HepG2 (cell line): ENCODE measurements around the gene SEMA7A. TPM values are rescaled to one million over a fixed set of nuclear protein-coding genes. Genes with fewer than 3 reads are reported as not detected.

Source experiments
- ATM ChIP-seq: fragments of 450-650 bp; IDR thresholded peaks from 2 replicates; pipeline ENCODE4 v1.7.1; 2017; ENCODE audit warnings: mild to moderate bottlenecking, borderline replicate concordance
- CHD2 ChIP-seq: IDR thresholded peaks from 2 replicates; pipeline ENCODE4 v1.6.1; 2011; ENCODE audit warnings: low read depth, low read length, improper control_type of control experiment
- HNRNPH1 ChIP-seq: fragments of 200-400 bp; formaldehyde crosslinking; optimal IDR thresholded peaks from 2 replicates; pipeline ENCODE3; 2017; ENCODE audit warnings: mild to moderate bottlenecking, low read depth, low read length
- KAT2B ChIP-seq: fragments of 150-350 bp; IDR thresholded peaks from 2 replicates; pipeline ENCODE4 v1.6.1; 2014; ENCODE audit warnings: low read depth, low read length, borderline replicate concordance
- NRL ChIP-seq: sonication (generic); formaldehyde crosslinking; IDR thresholded peaks from 2 replicates; pipeline ENCODE4 v1.5.0; 2020; ENCODE audit warnings: missing genetic modification reagents, mild to moderate bottlenecking, moderate library complexity, borderline replicate concordance
- REPIN1 ChIP-seq: sonication (generic); formaldehyde crosslinking; IDR thresholded peaks from 2 replicates; pipeline ENCODE4 v1.8.0; 2022; ENCODE audit warnings: missing genetic modification reagents, low read depth, mild to moderate bottlenecking, borderline replicate concordance
- SUZ12 ChIP-seq: fragments of 150-350 bp; IDR thresholded peaks from 2 replicates; pipeline ENCODE4 v1.6.1; 2014; ENCODE audit warnings: low read depth, low read length
- ZIK1 ChIP-seq: sonication (generic); formaldehyde crosslinking; IDR thresholded peaks from 2 replicates; pipeline ENCODE4 v1.5.0; 2020; ENCODE audit warnings: mild to moderate bottlenecking, low read depth, missing genetic modification reagents, borderline replicate concordance
- ZNF264 ChIP-seq: sonication (generic); formaldehyde crosslinking; IDR thresholded peaks from 2 replicates; pipeline ENCODE4 v1.4.0; 2020; ENCODE audit warnings: missing genetic modification reagents
- ZNF816 ChIP-seq: sonication (generic); formaldehyde crosslinking; IDR thresholded peaks from 2 replicates; pipeline ENCODE4 v1.8.0; 2022; ENCODE audit warnings: missing genetic modification reagents, mild to moderate bottlenecking, borderline replicate concordance
- ZNF883 ChIP-seq: sonication (generic); formaldehyde crosslinking; IDR thresholded peaks from 2 replicates; pipeline ENCODE4 v1.5.1; 2020; ENCODE audit warnings: mild to moderate bottlenecking, missing genetic modification reagents; ENCODE audit errors: not compliant biosample characterization
- polyA plus RNA-seq, 8 experiments: library from polyadenylated mRNA; depleted of rRNA in 3 of 8; stranded (reverse) in 7 of 8; unstranded in 1 of 8; fragments of >200 nt; fragmentation: Illumina TruSeq in 4 of 8; extraction: Trizol in 4 of 8; gene quantifications; 2 replicates each; pipeline versions ENCODE4 v1.2.1 to v1.2.3, GENCODE V29; 2011 to 2016; ENCODE audit warnings: low read depth in 4 of 8, missing spikeins in 1 of 8, mixed read lengths in 1 of 8; ENCODE audit not compliant: insufficient read depth in 1 of 8
- total RNA-seq, 5 experiments: library from RNA; depleted of rRNA; stranded (reverse); fragments of >200 nt; fragmentation: Illumina TruSeq; extraction: Trizol; gene quantifications; 2 replicates each; pipeline ENCODE4 v1.2.3, GENCODE V29; 2016; ENCODE audit warnings: low read depth in 1 of 5
- TF ChIP-seq, protein P1 (sequence below): sonication (generic); formaldehyde crosslinking; IDR thresholded peaks from 2 replicates; pipeline ENCODE4 v1.5.0; 2020; ENCODE audit warnings: missing genetic modification reagents
- TF ChIP-seq, protein P2 (sequence below): sonication (generic); formaldehyde crosslinking; conservative IDR thresholded peaks from 2 replicates; pipeline ENCODE4 v1.8.0; 2022; ENCODE audit warnings: mild to moderate bottlenecking, moderate library complexity, missing genetic modification reagents
- TF ChIP-seq, protein P3 (sequence below): sonication (generic); formaldehyde crosslinking; IDR thresholded peaks from 2 replicates; pipeline ENCODE4 v1.4.0; 2020; ENCODE audit warnings: missing genetic modification reagents, borderline replicate concordance
- TF ChIP-seq, protein P4 (sequence below): sonication (generic); formaldehyde crosslinking; IDR thresholded peaks from 2 replicates; pipeline ENCODE4 v1.4.0; 2020; ENCODE audit warnings: missing genetic modification reagents, mild to moderate bottlenecking, borderline replicate concordance
- TF ChIP-seq, protein P5 (sequence below): IDR thresholded peaks from 2 replicates; pipeline ENCODE4 v1.6.1; 2016
- TF ChIP-seq, protein P6 (sequence below): sonication (generic); formaldehyde crosslinking; IDR thresholded peaks from 2 replicates; pipeline ENCODE4 v1.4.0; 2020; ENCODE audit warnings: mild to moderate bottlenecking, missing genetic modification reagents

The SEMA7A gene
- total and polyA plus RNA-seq, 2 of the 13 experiments (the other 11 are each of a cell fraction or from before 2014, with no cell fraction given): 9.0 to 15.8 TPM

GRCh38 chr15:74443100-74443909, 9.5 kb upstream of the SEMA7A start (continued):
- TF ChIP-seq, protein P1, sequence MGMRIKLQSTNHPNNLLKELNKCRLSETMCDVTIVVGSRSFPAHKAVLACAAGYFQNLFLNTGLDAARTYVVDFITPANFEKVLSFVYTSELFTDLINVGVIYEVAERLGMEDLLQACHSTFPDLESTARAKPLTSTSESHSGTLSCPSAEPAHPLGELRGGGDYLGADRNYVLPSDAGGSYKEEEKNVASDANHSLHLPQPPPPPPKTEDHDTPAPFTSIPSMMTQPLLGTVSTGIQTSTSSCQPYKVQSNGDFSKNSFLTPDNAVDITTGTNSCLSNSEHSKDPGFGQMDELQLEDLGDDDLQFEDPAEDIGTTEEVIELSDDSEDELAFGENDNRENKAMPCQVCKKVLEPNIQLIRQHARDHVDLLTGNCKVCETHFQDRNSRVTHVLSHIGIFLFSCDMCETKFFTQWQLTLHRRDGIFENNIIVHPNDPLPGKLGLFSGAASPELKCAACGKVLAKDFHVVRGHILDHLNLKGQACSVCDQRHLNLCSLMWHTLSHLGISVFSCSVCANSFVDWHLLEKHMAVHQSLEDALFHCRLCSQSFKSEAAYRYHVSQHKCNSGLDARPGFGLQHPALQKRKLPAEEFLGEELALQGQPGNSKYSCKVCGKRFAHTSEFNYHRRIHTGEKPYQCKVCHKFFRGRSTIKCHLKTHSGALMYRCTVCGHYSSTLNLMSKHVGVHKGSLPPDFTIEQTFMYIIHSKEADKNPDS: no peak
- TF ChIP-seq, protein P2, sequence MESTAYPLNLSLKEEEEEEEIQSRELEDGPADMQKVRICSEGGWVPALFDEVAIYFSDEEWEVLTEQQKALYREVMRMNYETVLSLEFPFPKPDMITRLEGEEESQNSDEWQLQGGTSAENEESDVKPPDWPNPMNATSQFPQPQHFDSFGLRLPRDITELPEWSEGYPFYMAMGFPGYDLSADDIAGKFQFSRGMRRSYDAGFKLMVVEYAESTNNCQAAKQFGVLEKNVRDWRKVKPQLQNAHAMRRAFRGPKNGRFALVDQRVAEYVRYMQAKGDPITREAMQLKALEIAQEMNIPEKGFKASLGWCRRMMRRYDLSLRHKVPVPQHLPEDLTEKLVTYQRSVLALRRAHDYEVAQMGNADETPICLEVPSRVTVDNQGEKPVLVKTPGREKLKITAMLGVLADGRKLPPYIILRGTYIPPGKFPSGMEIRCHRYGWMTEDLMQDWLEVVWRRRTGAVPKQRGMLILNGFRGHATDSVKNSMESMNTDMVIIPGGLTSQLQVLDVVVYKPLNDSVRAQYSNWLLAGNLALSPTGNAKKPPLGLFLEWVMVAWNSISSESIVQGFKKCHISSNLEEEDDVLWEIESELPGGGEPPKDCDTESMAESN: no peak; the same call in 1 of the 2 replicates
- TF ChIP-seq ZNF816 (CRISPR knock-in tag) (no peak), ZNF883 (CRISPR knock-in tag) (no peak), KAT2B (no peak), REPIN1 (CRISPR knock-in tag) (peak; percentile 80; the same call in 1 of the 2 replicates), NRL (CRISPR knock-in tag) (no peak), ZIK1 (CRISPR knock-in tag) (no peak), ZNF264 (CRISPR knock-in tag) (peak; percentile 79; the same call in 1 of the 2 replicates), CHD2 (no peak), ATM (no peak), HNRNPH1 (no peak), SUZ12 (no peak)
- TF ChIP-seq, protein P3, sequence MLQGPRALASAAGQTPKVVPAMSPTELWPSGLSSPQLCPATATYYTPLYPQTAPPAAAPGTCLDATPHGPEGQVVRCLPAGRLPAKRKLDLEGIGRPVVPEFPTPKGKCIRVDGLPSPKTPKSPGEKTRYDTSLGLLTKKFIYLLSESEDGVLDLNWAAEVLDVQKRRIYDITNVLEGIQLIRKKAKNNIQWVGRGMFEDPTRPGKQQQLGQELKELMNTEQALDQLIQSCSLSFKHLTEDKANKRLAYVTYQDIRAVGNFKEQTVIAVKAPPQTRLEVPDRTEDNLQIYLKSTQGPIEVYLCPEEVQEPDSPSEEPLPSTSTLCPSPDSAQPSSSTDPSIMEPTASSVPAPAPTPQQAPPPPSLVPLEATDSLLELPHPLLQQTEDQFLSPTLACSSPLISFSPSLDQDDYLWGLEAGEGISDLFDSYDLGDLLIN (CRISPR knock-in tag): no peak
- TF ChIP-seq, protein P4, sequence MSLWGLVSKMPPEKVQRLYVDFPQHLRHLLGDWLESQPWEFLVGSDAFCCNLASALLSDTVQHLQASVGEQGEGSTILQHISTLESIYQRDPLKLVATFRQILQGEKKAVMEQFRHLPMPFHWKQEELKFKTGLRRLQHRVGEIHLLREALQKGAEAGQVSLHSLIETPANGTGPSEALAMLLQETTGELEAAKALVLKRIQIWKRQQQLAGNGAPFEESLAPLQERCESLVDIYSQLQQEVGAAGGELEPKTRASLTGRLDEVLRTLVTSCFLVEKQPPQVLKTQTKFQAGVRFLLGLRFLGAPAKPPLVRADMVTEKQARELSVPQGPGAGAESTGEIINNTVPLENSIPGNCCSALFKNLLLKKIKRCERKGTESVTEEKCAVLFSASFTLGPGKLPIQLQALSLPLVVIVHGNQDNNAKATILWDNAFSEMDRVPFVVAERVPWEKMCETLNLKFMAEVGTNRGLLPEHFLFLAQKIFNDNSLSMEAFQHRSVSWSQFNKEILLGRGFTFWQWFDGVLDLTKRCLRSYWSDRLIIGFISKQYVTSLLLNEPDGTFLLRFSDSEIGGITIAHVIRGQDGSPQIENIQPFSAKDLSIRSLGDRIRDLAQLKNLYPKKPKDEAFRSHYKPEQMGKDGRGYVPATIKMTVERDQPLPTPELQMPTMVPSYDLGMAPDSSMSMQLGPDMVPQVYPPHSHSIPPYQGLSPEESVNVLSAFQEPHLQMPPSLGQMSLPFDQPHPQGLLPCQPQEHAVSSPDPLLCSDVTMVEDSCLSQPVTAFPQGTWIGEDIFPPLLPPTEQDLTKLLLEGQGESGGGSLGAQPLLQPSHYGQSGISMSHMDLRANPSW (CRISPR knock-in tag): no peak
- TF ChIP-seq, protein P5, sequence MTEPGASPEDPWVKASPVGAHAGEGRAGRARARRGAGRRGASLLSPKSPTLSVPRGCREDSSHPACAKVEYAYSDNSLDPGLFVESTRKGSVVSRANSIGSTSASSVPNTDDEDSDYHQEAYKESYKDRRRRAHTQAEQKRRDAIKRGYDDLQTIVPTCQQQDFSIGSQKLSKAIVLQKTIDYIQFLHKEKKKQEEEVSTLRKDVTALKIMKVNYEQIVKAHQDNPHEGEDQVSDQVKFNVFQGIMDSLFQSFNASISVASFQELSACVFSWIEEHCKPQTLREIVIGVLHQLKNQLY (CRISPR knock-in tag): peak; percentile 66; the same call in 1 of the 2 replicates
- TF ChIP-seq, protein P6, sequence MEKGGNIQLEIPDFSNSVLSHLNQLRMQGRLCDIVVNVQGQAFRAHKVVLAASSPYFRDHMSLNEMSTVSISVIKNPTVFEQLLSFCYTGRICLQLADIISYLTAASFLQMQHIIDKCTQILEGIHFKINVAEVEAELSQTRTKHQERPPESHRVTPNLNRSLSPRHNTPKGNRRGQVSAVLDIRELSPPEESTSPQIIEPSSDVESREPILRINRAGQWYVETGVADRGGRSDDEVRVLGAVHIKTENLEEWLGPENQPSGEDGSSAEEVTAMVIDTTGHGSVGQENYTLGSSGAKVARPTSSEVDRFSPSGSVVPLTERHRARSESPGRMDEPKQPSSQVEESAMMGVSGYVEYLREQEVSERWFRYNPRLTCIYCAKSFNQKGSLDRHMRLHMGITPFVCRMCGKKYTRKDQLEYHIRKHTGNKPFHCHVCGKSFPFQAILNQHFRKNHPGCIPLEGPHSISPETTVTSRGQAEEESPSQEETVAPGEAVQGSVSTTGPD (CRISPR knock-in tag): peak; percentile 89; the same call in 1 of the 2 replicates
